PC-9 (cell line): Measurements from ENCODE around the gene MTA1. TPM values are rescaled to one million over a fixed set of nuclear protein-coding genes. Genes with fewer than 3 reads are reported as not detected.

Source experiments
- BruUV-seq: library from RNA; stranded (reverse); fragments of 400-500 nt; replicated peaks from 2 replicates; lab custom pipeline; 2021; lab: Mats Ljungman, UMichigan
- CTCF ChIA-PET: fragments of 300-600 bp; sonication (Branson Sonifier 250); formaldehyde crosslinking; loops from one replicate; lab custom pipeline; 2022; ENCODE audit warnings: antibody characterized with exemption; lab: Charles Lee
- POLR2A ChIA-PET: fragments of 300-600 bp; sonication (Branson Sonifier 250); formaldehyde crosslinking; loops from one replicate; lab custom pipeline; 2022; ENCODE audit warnings: antibody characterized with exemption; ENCODE audit not compliant: unreplicated experiment; lab: Charles Lee
- DNase-seq, 2 experiments: peaks; one replicate each; pipeline versions ENCODE4 v3.0.0 to v3.0.0-alpha.2; 2015 to 2022; ENCODE audit warnings: mixed read lengths in 1 of 2
- H2AFZ ChIP-seq: fragments of 200-600 bp; sonication (generic); 2 replicates; pipeline ENCODE4 v1.8.1; 2017; ENCODE audit warnings: antibody characterized with exemption
- H3F3A ChIP-seq: fragments of 200-600 bp; sonication (generic); 2 replicates; pipeline ENCODE4 v1.8.1; 2017; ENCODE audit warnings: antibody characterized with exemption, mild to moderate bottlenecking, low read depth; ENCODE audit not compliant: insufficient read depth
- H3K27ac ChIP-seq: fragments of 200-600 bp; sonication (generic); 2 replicates; pipeline ENCODE4 v1.6.1; 2016; ENCODE audit warnings: mixed run types
- H3K27me3 ChIP-seq: fragments of 200-600 bp; sonication (generic); 2 replicates; pipeline ENCODE4 v1.6.1; 2016; ENCODE audit warnings: low read depth, mixed run types; ENCODE audit not compliant: insufficient read depth
- H3K36me3 ChIP-seq: fragments of 200-600 bp; sonication (generic); 2 replicates; pipeline ENCODE4 v1.6.1; 2016; ENCODE audit warnings: low read depth, mixed run types
- H3K4me1 ChIP-seq: fragments of 200-600 bp; sonication (generic); replicated peaks from 2 replicates; pipeline ENCODE4 v1.6.1; 2016; ENCODE audit warnings: mixed run types; ENCODE audit not compliant: insufficient read depth
- H3K4me2 ChIP-seq: fragments of 200-600 bp; sonication (generic); 2 replicates; pipeline ENCODE4 v1.6.1; 2017; ENCODE audit warnings: mixed run types
- H3K4me3 ChIP-seq: fragments of 200-600 bp; sonication (generic); 2 replicates; pipeline ENCODE4 v1.6.1; 2016; ENCODE audit warnings: mixed run types
- H3K79me2 ChIP-seq: fragments of 200-600 bp; sonication (generic); 2 replicates; pipeline ENCODE4 v1.6.1; 2017; ENCODE audit warnings: low read depth, mixed run types
- H3K9me2 ChIP-seq: fragments of 200-600 bp; sonication (generic); 2 replicates; pipeline ENCODE4 v1.8.1; 2017; ENCODE audit warnings: mild to moderate bottlenecking; ENCODE audit not compliant: insufficient read depth
- H3K9me3 ChIP-seq: fragments of 200-600 bp; sonication (generic); 2 replicates; pipeline ENCODE4 v1.8.1; 2016; ENCODE audit warnings: low read depth; ENCODE audit not compliant: insufficient read depth
- H4K20me1 ChIP-seq: fragments of 200-600 bp; sonication (generic); 2 replicates; pipeline ENCODE4 v1.8.1; 2017; ENCODE audit not compliant: insufficient read depth
- CTCF ChIP-seq: fragments of 200-600 bp; sonication (generic); conservative IDR thresholded peaks from 2 replicates; pipeline ENCODE4 v1.6.1; 2017; ENCODE audit warnings: mixed run types, antibody characterized with exemption, mild to moderate bottlenecking, moderate library complexity
- EZH2 ChIP-seq: fragments of 200-600 bp; sonication (generic); IDR thresholded peaks from 2 replicates; pipeline ENCODE4 v1.8.0; 2017; ENCODE audit warnings: antibody characterized with exemption, low read depth
- intact Hi-C: fragments of 100-400 bp; cut with micrococcal nuclease; formaldehyde crosslinking; loops from one replicate; pipeline ENCODE4 v1.10.0; 2022; ENCODE audit not compliant: unreplicated experiment
- total RNA-seq: library from RNA; stranded (reverse); gene quantifications from 2 replicates; pipeline ENCODE4 v1.2.3, GENCODE V29; 2021

The MTA1 gene
- total RNA-seq, 1 experiment from 2014 or later = 124 TPM

- ChIA-PET CTCF (no interaction called here), POLR2A (no interaction called here)
- Histone ChIP-seq H4K20me1 (peaks cover 8% of the 10 kb centered on the region; the same call in 1 of the 2 replicates), H3K36me3 (peaks cover 5% of the 10 kb centered on the region; the same call in 1 of the 2 replicates), H2AFZ (no peak overlapping the region), H3F3A (peaks cover 24% of the 10 kb centered on the region; the same call in 1 of the 2 replicates), H3K79me2 (no peaks in the 10 kb centered on the region), H3K4me1 (peaks cover 44% of the 10 kb centered on the region), H3K9me3 (no peaks in the 10 kb centered on the region), H3K4me3 (no peak overlapping the region), H3K27ac (no peak overlapping the region), H3K9me2 (no peaks in the 10 kb centered on the region), H3K4me2 (peak overlapping the region; percentile 55), H3K27me3 (no peaks in the 10 kb centered on the region)
- BruUV-seq = no TSS peak
- DNase-seq = peak; percentile 74 to 85
- TF ChIP-seq EZH2 = no peak
- no peak for TF ChIP-seq CTCF
- intact Hi-C loops = loop anchor here (2.0 to 5.0 kb wide), 2 partner anchors 13 to 50 kb away; partner anchors contain the start of gene MTA1
Observed at GRCh38 chr14:105467249-105467941, 47.8 kb downstream of the MTA1 start.

GRCh38 chr14:105467942-105468471 lies 48.4 kb downstream of the MTA1 start:
- no TSS peak for BruUV-seq
- CTCF ChIA-PET = no interaction called here
- 0 out of 2 replicates have a peak overlapping the region, but pooled peaks have one; percentile 55 for H3K4me2 ChIP-seq
- POLR2A ChIA-PET = no interaction called here
- H3K9me2 ChIP-seq = no peaks in the 10 kb centered on the region
- H3K4me1 ChIP-seq = peaks cover 50% of the 10 kb centered on the region
- no peak overlapping the region for H3K27ac ChIP-seq
- no peak overlapping the region for H2AFZ ChIP-seq
- DNase-seq = no peak
- TF ChIP-seq EZH2 (no peak), CTCF (no peak)
- H4K20me1 ChIP-seq = peaks cover 8% of the 10 kb centered on the region; the same call in 1 of the 2 replicates
- H3K36me3 ChIP-seq = peaks cover 5% of the 10 kb centered on the region; the same call in 1 of the 2 replicates
- intact Hi-C loops = loop anchor here (2.0 to 5.0 kb wide), 2 partner anchors 13 to 51 kb away; partner anchors contain the start of gene MTA1
- H3K9me3 ChIP-seq = no peaks in the 10 kb centered on the region
- H3K4me3 ChIP-seq = no peak overlapping the region
- H3K79me2 ChIP-seq = no peaks in the 10 kb centered on the region
- no peaks in the 10 kb centered on the region for H3K27me3 ChIP-seq
- peaks cover 30% of the 10 kb centered on the region; the same call in 1 of the 2 replicates for H3F3A ChIP-seq

- Histone ChIP-seq H4K20me1 (peaks cover 8% of the 10 kb centered on the region; the same call in 1 of the 2 replicates), H3K9me3 (no peaks in the 10 kb centered on the region), H3K27ac (no peak overlapping the region), H3K4me1 (peaks cover 57% of the 10 kb centered on the region), H3K9me2 (no peaks in the 10 kb centered on the region), H3K79me2 (no peaks in the 10 kb centered on the region), H3K4me3 (no peak overlapping the region), H3K36me3 (peaks cover 5% of the 10 kb centered on the region; the same call in 1 of the 2 replicates), H3K4me2 (no peak overlapping the region), H3F3A (peaks cover 35% of the 10 kb centered on the region; the same call in 1 of the 2 replicates), H3K27me3 (no peaks in the 10 kb centered on the region), H2AFZ (no peak overlapping the region)
- TF ChIP-seq EZH2 (no peak), CTCF (no peak)
- ChIA-PET CTCF (no interaction called here), POLR2A (no interaction called here)
- intact Hi-C loops = loop anchor here (5.0 kb wide), 1 partner anchor 51 kb away; the partner anchor contains the start of gene MTA1
- DNase-seq = peak in 1 of 2 experiments; percentile 28
- no TSS peak for BruUV-seq
Observed at GRCh38 chr14:105468621-105469241, 49.1 kb downstream of the MTA1 start.
